Fibroblast of villous mesenchyme (primary cell): ENCODE results near the gene CROT. TPM values are rescaled to one million over a fixed set of nuclear protein-coding genes. Genes with fewer than 3 reads are reported as not detected.

Source experiments
- DNase-seq: peaks from one replicate; pipeline ENCODE4 v3.0.0-alpha.2; 2010; ENCODE audit warnings: low read depth
- H3K4me3 ChIP-seq: 2 replicates; pipeline ENCODE4 v1.5.1; 2011; ENCODE audit warnings: low read depth, mild to moderate bottlenecking, low read length
- small RNA-seq: library from RNA; depleted of rRNA; stranded (forward); fragments of <200 nt; gene quantifications from one replicate; pipeline ENCODE3, GENCODE V24; 2012
- total RNA-seq: library from RNA; depleted of rRNA; stranded (reverse); fragments of >200 nt; gene quantifications from 2 replicates; pipeline ENCODE4 v1.2.3, GENCODE V29; 2012
- TF ChIP-seq, protein P1 (sequence below): IDR thresholded peaks from 2 replicates; pipeline ENCODE4 v1.5.1; 2012; ENCODE audit warnings: low read depth, mild to moderate bottlenecking, low read length; ENCODE audit not compliant: insufficient read depth

Gene CROT
- total RNA-seq, 1 donor = 34.1 TPM

DNA sequence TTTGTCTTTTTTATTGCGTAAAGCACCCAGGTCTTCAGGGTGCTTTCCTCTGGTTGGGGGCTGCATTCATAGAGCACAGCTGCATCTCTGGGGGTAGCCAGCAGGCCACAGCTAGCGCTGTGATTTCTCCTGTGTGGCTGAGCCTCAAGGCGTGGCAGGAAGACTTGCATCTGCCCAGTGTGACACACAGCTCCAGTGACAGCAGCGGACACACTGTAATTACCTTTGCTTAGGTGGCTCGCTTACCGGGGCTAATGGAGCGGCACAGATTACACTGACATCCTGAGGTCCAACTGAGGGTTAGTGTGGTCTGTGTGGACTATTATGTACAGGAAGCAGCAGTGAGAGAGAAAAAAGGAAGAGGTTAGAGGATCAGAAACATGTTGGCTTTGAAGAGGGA, 102.9 kb downstream of the CROT start:
- TF ChIP-seq, protein P1, sequence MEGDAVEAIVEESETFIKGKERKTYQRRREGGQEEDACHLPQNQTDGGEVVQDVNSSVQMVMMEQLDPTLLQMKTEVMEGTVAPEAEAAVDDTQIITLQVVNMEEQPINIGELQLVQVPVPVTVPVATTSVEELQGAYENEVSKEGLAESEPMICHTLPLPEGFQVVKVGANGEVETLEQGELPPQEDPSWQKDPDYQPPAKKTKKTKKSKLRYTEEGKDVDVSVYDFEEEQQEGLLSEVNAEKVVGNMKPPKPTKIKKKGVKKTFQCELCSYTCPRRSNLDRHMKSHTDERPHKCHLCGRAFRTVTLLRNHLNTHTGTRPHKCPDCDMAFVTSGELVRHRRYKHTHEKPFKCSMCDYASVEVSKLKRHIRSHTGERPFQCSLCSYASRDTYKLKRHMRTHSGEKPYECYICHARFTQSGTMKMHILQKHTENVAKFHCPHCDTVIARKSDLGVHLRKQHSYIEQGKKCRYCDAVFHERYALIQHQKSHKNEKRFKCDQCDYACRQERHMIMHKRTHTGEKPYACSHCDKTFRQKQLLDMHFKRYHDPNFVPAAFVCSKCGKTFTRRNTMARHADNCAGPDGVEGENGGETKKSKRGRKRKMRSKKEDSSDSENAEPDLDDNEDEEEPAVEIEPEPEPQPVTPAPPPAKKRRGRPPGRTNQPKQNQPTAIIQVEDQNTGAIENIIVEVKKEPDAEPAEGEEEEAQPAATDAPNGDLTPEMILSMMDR = no peak
- DNase-seq = no peak
- H3K4me3 ChIP-seq = no peak overlapping the region

Small RNA genes within 50 kb of the gene (small RNA-seq; reads per million reads assigned to genes)
- gene RF02195 = not detected
- not detected for gene RF02196

Other genes with a start within 250 kb of the CROT start
- gene DMTF1, start 193.2 kb upstream of the CROT start, total RNA-seq = 60.6 and 98.9 TPM in 2 replicates
- gene TMEM243, start 125.9 kb upstream of the CROT start, total RNA-seq = 26.4 and 35.8 TPM in 2 replicates
- gene ABCB4, start 130.0 kb downstream of the CROT start, total RNA-seq = under 0.01 and 0.32 TPM in 2 replicates